ENCODE data around the gene MRPS22.

GRCh38 chr3:139308560-139308959, 35.3 kb upstream of the MRPS22 start:
- TF ChIP-seq CTCF (IDR thresholded peaks at IDR 0.05) (no peak), EP300 (IDR thresholded peaks at IDR 0.05) (no peak)
